WTC11 (cell line): Measurements from ENCODE around the gene KCNE1. TPM values are rescaled to one million over a fixed set of nuclear protein-coding genes. Genes with fewer than 3 reads are reported as not detected.

Source experiments
- ATAC-seq: fragments of 200-7000 bp; cut with Tn5 transposase; 2 replicates; pipeline ENCODE4 v1.10.0; 2021; ENCODE audit warnings: mild to moderate bottlenecking, moderate library complexity
- CTCF ChIA-PET: fragments of 300-600 bp; sonication (Branson Sonifier 250); formaldehyde crosslinking; loops from one replicate; lab custom pipeline; 2021; ENCODE audit warnings: antibody characterized with exemption; lab: Charles Lee
- POLR2A ChIA-PET: fragments of 350-600 bp; sonication (Branson Sonifier 250); formaldehyde crosslinking; loops from one replicate; lab custom pipeline; 2021; ENCODE audit warnings: antibody characterized with exemption; lab: Charles Lee
- DNase-seq: peaks from one replicate; pipeline ENCODE4 v3.0.0; 2021; ENCODE audit warnings: low spot score
- H3K27ac Mint-ChIP-seq: 2 replicates; pipeline ENCODE4 v1.8.0; 2021; ENCODE audit warnings: mixed read lengths
- H3K27me3 Mint-ChIP-seq: 2 replicates; pipeline ENCODE4 v1.8.0; 2021; ENCODE audit warnings: low read depth, mild to moderate bottlenecking, moderate library complexity, mixed read lengths
- H3K36me3 Mint-ChIP-seq: 2 replicates; pipeline ENCODE4 v1.8.0; 2021; ENCODE audit warnings: mixed read lengths
- H3K4me1 Mint-ChIP-seq: 2 replicates; pipeline ENCODE4 v1.8.0; 2022; ENCODE audit warnings: mixed read lengths
- H3K4me3 Mint-ChIP-seq: 2 replicates; pipeline ENCODE4 v1.8.0; 2021; ENCODE audit warnings: mild to moderate bottlenecking, moderate library complexity, mixed read lengths
- H3K9me3 Mint-ChIP-seq: 2 replicates; pipeline ENCODE4 v1.8.0; 2021; ENCODE audit warnings: mixed read lengths
- ATF1 ChIP-seq: sonication (generic); formaldehyde crosslinking; IDR thresholded peaks from 2 replicates; pipeline ENCODE4 v1.8.1; 2023; ENCODE audit warnings: mild to moderate bottlenecking, moderate library complexity, missing genetic modification reagents
- CREM ChIP-seq: sonication (generic); formaldehyde crosslinking; IDR thresholded peaks from 2 replicates; pipeline ENCODE4 v1.8.1; 2022; ENCODE audit warnings: mild to moderate bottlenecking, missing genetic modification reagents, moderate library complexity
- EMX1 ChIP-seq: fragments of 250-450 bp; sonication (Bioruptor Pico); IDR thresholded peaks from 2 replicates; pipeline ENCODE4 v1.8.0; 2021; ENCODE audit warnings: mild to moderate bottlenecking
- ETV6 ChIP-seq: sonication (generic); formaldehyde crosslinking; IDR thresholded peaks from 2 replicates; pipeline ENCODE4 v1.8.1; 2022; ENCODE audit warnings: mild to moderate bottlenecking, missing genetic modification reagents
- GABPB1 ChIP-seq: sonication (generic); formaldehyde crosslinking; IDR thresholded peaks from 2 replicates; pipeline ENCODE4 v1.8.1; 2023; ENCODE audit warnings: mild to moderate bottlenecking, missing genetic modification reagents
- JAZF1 ChIP-seq: fragments of 250-450 bp; sonication (Bioruptor Pico); IDR thresholded peaks from 2 replicates; pipeline ENCODE4 v1.9.0; 2021; ENCODE audit warnings: moderate library complexity, mild to moderate bottlenecking, inconsistent platforms
- KAT7 ChIP-seq: sonication (generic); formaldehyde crosslinking; IDR thresholded peaks from 2 replicates; pipeline ENCODE4 v1.8.1; 2023; ENCODE audit warnings: missing genetic modification reagents, mild to moderate bottlenecking, borderline replicate concordance
- NR1H2 ChIP-seq: sonication (generic); formaldehyde crosslinking; IDR thresholded peaks from 2 replicates; pipeline ENCODE4 v1.9.0; 2021; ENCODE audit warnings: mild to moderate bottlenecking, moderate library complexity, missing genetic modification reagents
- NR3C1 ChIP-seq: sonication (generic); formaldehyde crosslinking; conservative IDR thresholded peaks from 2 replicates; pipeline ENCODE4 v1.8.1; 2023; ENCODE audit warnings: low read depth, mild to moderate bottlenecking, missing genetic modification reagents
- PRRX2 ChIP-seq: fragments of 250-450 bp; sonication (Bioruptor Pico); IDR thresholded peaks from 2 replicates; pipeline ENCODE4 v1.8.0; 2021; ENCODE audit warnings: mild to moderate bottlenecking
- SP1 ChIP-seq: sonication (generic); formaldehyde crosslinking; conservative IDR thresholded peaks from 2 replicates; pipeline ENCODE4 v1.8.1; 2022; ENCODE audit warnings: missing genetic modification reagents
- TEAD4 ChIP-seq: sonication (generic); formaldehyde crosslinking; IDR thresholded peaks from 2 replicates; pipeline ENCODE4 v1.8.0; 2022; ENCODE audit warnings: mild to moderate bottlenecking, missing genetic modification reagents
- ZBTB21 ChIP-seq: sonication (generic); formaldehyde crosslinking; IDR thresholded peaks from 2 replicates; pipeline ENCODE4 v1.8.1; 2023; ENCODE audit warnings: mild to moderate bottlenecking, missing genetic modification reagents, borderline replicate concordance
- ZNF121 ChIP-seq: sonication (generic); formaldehyde crosslinking; IDR thresholded peaks from 2 replicates; pipeline ENCODE4 v1.8.0; 2023; ENCODE audit warnings: missing genetic modification reagents
- ZNF138 ChIP-seq: sonication (generic); formaldehyde crosslinking; conservative IDR thresholded peaks from 2 replicates; pipeline ENCODE4 v1.8.1; 2022; ENCODE audit warnings: mild to moderate bottlenecking, moderate library complexity, missing genetic modification reagents
- ZNF416 ChIP-seq: fragments of 250-450 bp; sonication (Bioruptor Pico); IDR thresholded peaks from 2 replicates; pipeline ENCODE4 v1.9.0; 2021; ENCODE audit warnings: mild to moderate bottlenecking, inconsistent platforms
- ZNF423 ChIP-seq: fragments of 250-450 bp; sonication (Bioruptor Pico); IDR thresholded peaks from 2 replicates; pipeline ENCODE4 v2.1.2; 2022; ENCODE audit warnings: mild to moderate bottlenecking, moderate library complexity
- total RNA-seq: library from RNA; stranded (reverse); gene quantifications from 3 replicates; pipeline ENCODE4 v1.2.3, GENCODE V29; 2021
- TF ChIP-seq, protein P1 (sequence below): sonication (generic); formaldehyde crosslinking; IDR thresholded peaks from 2 replicates; pipeline ENCODE4 v1.8.1; 2022; ENCODE audit warnings: low read depth, missing genetic modification reagents, borderline replicate concordance
- TF ChIP-seq, protein P2 (sequence below): fragments of 250-450 bp; sonication (Bioruptor Pico); IDR thresholded peaks from 2 replicates; pipeline ENCODE4 v1.9.0; 2021; ENCODE audit warnings: mild to moderate bottlenecking
- TF ChIP-seq, protein P3 (sequence below): sonication (generic); formaldehyde crosslinking; IDR thresholded peaks from 2 replicates; pipeline ENCODE4 v1.8.0; 2022; ENCODE audit warnings: mild to moderate bottlenecking, missing genetic modification reagents
- TF ChIP-seq, protein P4 (sequence below): sonication (generic); formaldehyde crosslinking; IDR thresholded peaks from 2 replicates; pipeline ENCODE4 v1.8.1; 2023; ENCODE audit warnings: mild to moderate bottlenecking, moderate library complexity, missing genetic modification reagents

Gene KCNE1
- total RNA-seq, 1 experiment from 2014 or later, result 0.37 TPM

DNA sequence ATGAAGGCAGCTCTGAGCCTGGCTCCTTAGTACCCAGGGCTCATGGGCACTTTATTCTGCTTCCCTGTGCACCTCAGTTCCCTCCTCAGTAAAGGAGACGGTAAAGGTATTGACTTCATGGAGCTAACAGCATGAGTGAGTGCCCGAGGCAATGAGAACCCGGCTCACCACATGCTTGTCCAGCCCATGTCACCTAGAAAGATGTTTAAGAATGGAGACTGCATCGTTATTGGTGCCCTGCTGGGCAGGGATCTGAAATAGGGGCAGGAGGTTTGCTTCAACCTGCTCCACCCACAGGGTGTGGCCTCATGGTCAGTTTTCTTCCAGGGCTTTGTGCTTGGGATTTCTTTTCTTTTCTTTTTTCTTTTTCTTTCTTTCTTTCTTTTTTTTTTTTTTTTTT lies 7.0 kb upstream of the KCNE1 start:
- H3K27ac Mint-ChIP-seq, result no peak overlapping the region
- no peaks in the 10 kb centered on the region for H3K9me3 Mint-ChIP-seq
- peaks cover 48% of the 10 kb centered on the region for H3K4me1 Mint-ChIP-seq
- CTCF ChIA-PET, result interaction anchor here (0.7 to 7.2 kb wide), 4 partner anchors 9 to 84 kb away, joined by 3 to 71 read pairs (median 15); no protein-coding TSS in a partner anchor
- no peak for ATAC-seq
- POLR2A ChIA-PET, result no interaction called here
- no peaks in the 10 kb centered on the region; the same call in 1 of the 2 replicates for H3K27me3 Mint-ChIP-seq
- DNase-seq, result no peak
- TF ChIP-seq ZNF416 (CRISPR knock-in tag) (no peak), SP1 (CRISPR knock-in tag) (no peak), JAZF1 (no peak), KAT7 (no peak)
- no peaks in the 10 kb centered on the region for H3K36me3 Mint-ChIP-seq
- H3K4me3 Mint-ChIP-seq, result no peak overlapping the region

DNA sequence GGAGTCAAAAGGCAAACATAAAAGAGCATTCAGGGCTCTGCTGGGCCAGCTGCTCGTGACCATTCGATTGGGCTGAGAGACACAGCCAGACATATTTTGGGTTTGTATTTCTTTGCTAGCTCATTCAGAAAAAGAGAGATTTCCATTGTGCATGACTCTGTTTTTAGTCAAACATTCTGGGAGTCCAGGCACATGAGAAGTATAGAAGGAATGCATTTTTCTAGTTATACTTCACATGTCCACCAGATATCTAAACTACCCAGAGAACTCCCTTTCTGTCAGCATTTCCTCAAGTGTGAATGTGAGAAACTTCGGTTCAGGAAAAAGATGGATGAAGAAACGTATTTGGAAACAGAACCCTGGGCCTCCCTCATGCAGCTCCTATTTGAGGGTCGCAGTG lies 6.3 kb upstream of the KCNE1 start:
- H3K4me3 Mint-ChIP-seq, result no peak overlapping the region
- no peak for ATAC-seq

DNA sequence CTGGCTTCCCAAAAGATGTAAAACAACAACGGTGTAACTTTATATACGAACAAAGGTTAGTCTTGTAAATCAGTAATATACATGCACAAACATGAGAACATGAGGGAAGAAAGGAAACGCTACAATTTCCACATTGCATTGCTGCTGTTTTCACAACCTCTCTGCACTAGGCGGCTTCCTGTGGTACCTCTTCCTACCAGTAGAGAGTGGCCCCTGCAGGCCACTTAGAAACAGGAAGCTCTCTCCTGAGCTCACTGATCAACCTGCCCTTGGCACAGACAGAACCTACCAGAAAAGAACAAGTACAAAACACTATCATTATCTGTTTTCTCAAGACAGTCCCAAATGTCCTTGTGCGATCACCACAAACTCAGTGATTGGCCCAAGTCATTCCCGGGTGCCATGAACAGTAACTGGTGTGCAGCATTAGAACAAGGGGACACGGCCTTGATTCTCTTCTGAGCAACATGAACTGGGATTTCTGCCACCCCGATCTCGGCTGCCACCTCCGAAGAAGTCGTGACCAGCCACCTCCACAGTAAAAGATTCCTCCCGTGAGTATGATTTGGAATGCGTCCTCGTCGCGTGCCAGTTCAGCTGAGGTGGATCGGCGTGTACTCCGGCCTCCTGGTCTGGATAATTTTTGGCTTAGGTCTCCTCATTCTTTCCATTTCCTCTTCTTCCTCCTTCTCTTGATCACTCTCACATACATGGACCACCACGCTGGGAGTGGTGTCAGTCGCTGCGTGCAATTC lies 5.7 kb upstream of the KCNE1 start:
- H3K9me3 Mint-ChIP-seq, result no peaks in the 10 kb centered on the region
- CTCF ChIA-PET, result interaction anchor here (0.6 to 7.2 kb wide), 18 partner anchors 8 to 154 kb away, joined by 3 to 71 read pairs (median 5); no protein-coding TSS in a partner anchor
- peaks cover 34% of the 10 kb centered on the region for H3K4me1 Mint-ChIP-seq
- no peaks in the 10 kb centered on the region; the same call in 1 of the 2 replicates for H3K27me3 Mint-ChIP-seq
- POLR2A ChIA-PET, result interaction anchor here (1.0 kb wide), 1 partner anchor 9 kb away, joined by 3 read pairs; no protein-coding TSS in a partner anchor
- no peaks in the 10 kb centered on the region for H3K36me3 Mint-ChIP-seq
- DNase-seq (no peak), ATAC-seq (peak; percentile 94)
- H3K4me3 Mint-ChIP-seq, result no peak overlapping the region
- no peak for TF ChIP-seq ZBTB21 (CRISPR knock-in tag)
- TF ChIP-seq ZNF416 (CRISPR knock-in tag), result no peak
- TF ChIP-seq, protein P1, sequence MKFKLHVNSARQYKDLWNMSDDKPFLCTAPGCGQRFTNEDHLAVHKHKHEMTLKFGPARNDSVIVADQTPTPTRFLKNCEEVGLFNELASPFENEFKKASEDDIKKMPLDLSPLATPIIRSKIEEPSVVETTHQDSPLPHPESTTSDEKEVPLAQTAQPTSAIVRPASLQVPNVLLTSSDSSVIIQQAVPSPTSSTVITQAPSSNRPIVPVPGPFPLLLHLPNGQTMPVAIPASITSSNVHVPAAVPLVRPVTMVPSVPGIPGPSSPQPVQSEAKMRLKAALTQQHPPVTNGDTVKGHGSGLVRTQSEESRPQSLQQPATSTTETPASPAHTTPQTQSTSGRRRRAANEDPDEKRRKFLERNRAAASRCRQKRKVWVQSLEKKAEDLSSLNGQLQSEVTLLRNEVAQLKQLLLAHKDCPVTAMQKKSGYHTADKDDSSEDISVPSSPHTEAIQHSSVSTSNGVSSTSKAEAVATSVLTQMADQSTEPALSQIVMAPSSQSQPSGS (CRISPR knock-in tag), result no peak
- H3K27ac Mint-ChIP-seq, result peak overlapping the region; percentile 48; the same call in 1 of the 2 replicates

More for the DNA sequence above, 6.3 kb upstream of the KCNE1 start:
- CTCF ChIA-PET, result interaction anchor here (0.7 to 7.2 kb wide), 5 partner anchors 8 to 85 kb away, joined by 3 to 71 read pairs (median 8); no protein-coding TSS in a partner anchor
- no peak for TF ChIP-seq SP1 (CRISPR knock-in tag)
- TF ChIP-seq CREM (CRISPR knock-in tag), result no peak
- TF ChIP-seq, protein P2, sequence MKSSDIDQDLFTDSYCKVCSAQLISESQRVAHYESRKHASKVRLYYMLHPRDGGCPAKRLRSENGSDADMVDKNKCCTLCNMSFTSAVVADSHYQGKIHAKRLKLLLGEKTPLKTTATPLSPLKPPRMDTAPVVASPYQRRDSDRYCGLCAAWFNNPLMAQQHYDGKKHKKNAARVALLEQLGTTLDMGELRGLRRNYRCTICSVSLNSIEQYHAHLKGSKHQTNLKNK (CRISPR knock-in tag), result no peak
- no peak for TF ChIP-seq NR1H2
- TF ChIP-seq EMX1 (CRISPR knock-in tag), result no peak
- TF ChIP-seq, protein P3, sequence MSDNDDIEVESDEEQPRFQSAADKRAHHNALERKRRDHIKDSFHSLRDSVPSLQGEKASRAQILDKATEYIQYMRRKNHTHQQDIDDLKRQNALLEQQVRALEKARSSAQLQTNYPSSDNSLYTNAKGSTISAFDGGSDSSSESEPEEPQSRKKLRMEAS (CRISPR knock-in tag), result no peak
- TF ChIP-seq PRRX2 (CRISPR knock-in tag), result no peak
- TF ChIP-seq ZNF138 (CRISPR knock-in tag), result no peak
- no peak for TF ChIP-seq ATF1 (CRISPR knock-in tag)
- no peak for TF ChIP-seq ZNF423
- no peak for TF ChIP-seq ZNF121 (CRISPR knock-in tag)
- TF ChIP-seq ETV6, result no peak
- TF ChIP-seq TEAD4 (CRISPR knock-in tag), result no peak
- no peak for TF ChIP-seq GABPB1 (CRISPR knock-in tag)
- no peak for TF ChIP-seq NR3C1 (CRISPR knock-in tag)
- TF ChIP-seq, protein P4, sequence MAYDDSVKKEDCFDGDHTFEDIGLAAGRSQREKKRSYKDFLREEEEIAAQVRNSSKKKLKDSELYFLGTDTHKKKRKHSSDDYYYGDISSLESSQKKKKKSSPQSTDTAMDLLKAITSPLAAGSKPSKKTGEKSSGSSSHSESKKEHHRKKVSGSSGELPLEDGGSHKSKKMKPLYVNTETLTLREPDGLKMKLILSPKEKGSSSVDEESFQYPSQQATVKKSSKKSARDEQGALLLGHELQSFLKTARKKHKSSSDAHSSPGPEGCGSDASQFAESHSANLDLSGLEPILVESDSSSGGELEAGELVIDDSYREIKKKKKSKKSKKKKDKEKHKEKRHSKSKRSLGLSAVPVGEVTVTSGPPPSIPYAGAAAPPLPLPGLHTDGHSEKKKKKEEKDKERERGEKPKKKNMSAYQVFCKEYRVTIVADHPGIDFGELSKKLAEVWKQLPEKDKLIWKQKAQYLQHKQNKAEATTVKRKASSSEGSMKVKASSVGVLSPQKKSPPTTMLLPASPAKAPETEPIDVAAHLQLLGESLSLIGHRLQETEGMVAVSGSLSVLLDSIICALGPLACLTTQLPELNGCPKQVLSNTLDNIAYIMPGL (CRISPR knock-in tag), result no peak
- Mint-ChIP-seq H3K27ac (no peak overlapping the region), H3K4me1 (peaks cover 41% of the 10 kb centered on the region), H3K9me3 (no peaks in the 10 kb centered on the region), H3K36me3 (no peaks in the 10 kb centered on the region), H3K27me3 (no peaks in the 10 kb centered on the region; the same call in 1 of the 2 replicates)
- POLR2A ChIA-PET, result no interaction called here
- no peak for DNase-seq
